Measurements from ENCODE around the gene TFG. TPM values are rescaled to one million over a fixed set of nuclear protein-coding genes. Genes with fewer than 3 reads are reported as not detected.

TFG gene
- total and polyA plus RNA-seq, 10 of the 15 experiments (the other 5 are each of a cell fraction or from before 2014, with no cell fraction given): 29.3 to 126 (median 57.6) TPM

DNA sequence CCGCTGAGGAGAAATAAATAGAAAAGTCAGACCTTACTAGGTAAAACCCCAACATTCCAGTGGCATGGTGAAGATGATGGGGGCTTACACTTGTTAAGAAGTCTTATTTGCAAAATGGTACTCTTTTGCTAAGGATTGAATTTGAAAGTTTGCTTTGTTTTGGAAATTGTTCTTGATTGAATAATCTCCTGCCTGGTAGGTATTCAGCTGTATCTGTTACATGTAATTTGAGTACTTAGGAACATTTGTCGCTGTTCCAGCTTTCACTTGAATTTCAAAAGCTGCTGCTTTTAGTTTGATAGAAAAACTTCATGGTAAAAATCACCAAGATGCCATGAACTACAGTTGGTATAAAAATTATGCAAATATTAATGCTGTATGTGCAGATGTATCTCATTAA is 44.6 kb downstream of the TFG start:
- CTCF ChIA-PET: no interaction called here
- Histone ChIP-seq H3K4me2 (ENCODE audit: control insufficient read depth, insufficient read depth) (no peak overlapping the region), H3K4me1 (ENCODE audit: control insufficient read depth, insufficient read depth, low read length) (no peaks in the 10 kb centered on the region), H3K9me3 (replicated peaks; ENCODE audit: control insufficient read depth, insufficient read depth, low read length) (no peaks in the 10 kb centered on the region), H3K79me2 (ENCODE audit: control insufficient read depth, insufficient read depth, low read length) (no peaks in the 10 kb centered on the region), H4K20me1 (ENCODE audit: control insufficient read depth, insufficient read depth) (no peaks in the 10 kb centered on the region), H3K27ac (ENCODE audit: control insufficient read depth, insufficient read depth) (no peak overlapping the region), H3K36me3 (ENCODE audit: control insufficient read depth in 2 of 2, insufficient read depth in 2 of 2, low read length in 1 of 2) (peaks cover 0 to 20% of the 10 kb centered on the region in 2 experiments; a peak in 2 of 4 replicates), H2AFZ (ENCODE audit: control insufficient read depth, low read depth, low read length) (no peak overlapping the region), H3K27me3 (replicated peaks in 1 of 2; ENCODE audit: control insufficient read depth in 2 of 2, insufficient read depth in 2 of 2, low read length in 1 of 2) (no peaks in the 10 kb centered on the region), H3K9ac (ENCODE audit: control insufficient read depth, insufficient read depth, low read length) (no peak overlapping the region), H3K4me3 (no peak overlapping the region)
- TF ChIP-seq EED (IDR thresholded peaks at IDR 0.05; ENCODE audit: low read depth): no peak
- POLR2A ChIA-PET: interaction anchor here (0.7 kb wide), 1 partner anchor 378 kb away, joined by 3 read pairs; no protein-coding TSS in a partner anchor
- in situ Hi-C loops (cut with MboI) (no loop called here), intact Hi-C loops (cut with micrococcal nuclease; ENCODE audit: unreplicated experiment) (no loop called here)
- no TSS peak for BruUV-seq (replicated peaks)
- SMC1A ChIA-PET (ENCODE audit: uncharacterized antibody, unreplicated experiment): interaction anchor here (0.9 to 1.2 kb wide), 3 partner anchors 10 to 499 kb away, joined by 3 read pairs; no protein-coding TSS in a partner anchor
- no peak for FAIRE-seq
- 98% methylated on average over 2 of the region's 2 CpGs for WGBS (ENCODE audit: insufficient coverage, insufficient replicate concordance, low lambda C conversion rate, missing lambda C conversion rate)
- RAD21 ChIA-PET (ENCODE audit: unreplicated experiment): no interaction called here
- no peak for ATAC-seq
- DNase-seq (ENCODE audit: low read depth, low spot score): no peak

DNA sequence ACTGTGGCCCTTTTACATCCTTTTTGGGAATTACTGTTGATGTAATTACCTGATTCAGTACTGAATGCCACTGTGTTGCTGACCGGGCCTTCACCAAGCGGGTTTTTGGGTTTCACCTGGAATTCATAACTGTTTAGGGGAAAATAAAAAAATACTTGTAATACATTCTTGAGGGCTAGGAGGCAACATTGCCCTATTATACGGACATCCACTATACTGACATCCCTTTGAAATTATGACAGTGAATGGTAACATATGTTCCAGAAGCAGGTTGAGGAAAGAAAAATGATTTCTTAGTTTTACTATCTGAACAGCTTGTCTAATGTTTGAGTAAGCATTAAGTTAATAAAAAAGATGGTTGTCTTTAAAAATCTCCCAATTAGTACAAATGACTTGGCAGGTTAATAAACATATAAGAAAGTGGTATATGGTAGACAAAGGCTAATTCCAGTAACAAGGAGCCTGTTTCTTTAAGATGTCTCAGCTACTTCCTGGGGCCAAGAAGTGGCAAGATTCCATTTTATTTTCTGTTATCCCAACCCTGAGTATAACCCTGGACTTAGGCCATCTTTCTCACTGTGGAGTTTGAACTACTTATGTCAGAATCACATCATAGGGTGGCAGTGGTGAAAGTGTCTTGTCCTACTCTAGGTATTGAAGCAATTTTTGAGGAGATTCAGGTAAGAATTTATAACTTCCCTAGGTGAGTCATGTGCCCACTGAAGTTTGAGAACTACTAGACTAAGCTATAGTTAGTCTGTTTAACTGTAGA is 45.5 kb downstream of the TFG start:
- no peak overlapping the region for H3K9ac ChIP-seq (ENCODE audit: control insufficient read depth, insufficient read depth, low read length)
- H3K36me3 ChIP-seq (ENCODE audit: control insufficient read depth in 2 of 2, insufficient read depth in 2 of 2, low read length in 1 of 2): peaks cover 0 to 20% of the 10 kb centered on the region in 2 experiments; a peak in 2 of 4 replicates
- H3K4me2 ChIP-seq (ENCODE audit: control insufficient read depth, insufficient read depth): no peak overlapping the region
- no peaks in the 10 kb centered on the region for H4K20me1 ChIP-seq (ENCODE audit: control insufficient read depth, insufficient read depth)
- RAD21 ChIA-PET (ENCODE audit: unreplicated experiment): no interaction called here
- CTCF ChIA-PET: no interaction called here
- TF ChIP-seq, protein P1, sequence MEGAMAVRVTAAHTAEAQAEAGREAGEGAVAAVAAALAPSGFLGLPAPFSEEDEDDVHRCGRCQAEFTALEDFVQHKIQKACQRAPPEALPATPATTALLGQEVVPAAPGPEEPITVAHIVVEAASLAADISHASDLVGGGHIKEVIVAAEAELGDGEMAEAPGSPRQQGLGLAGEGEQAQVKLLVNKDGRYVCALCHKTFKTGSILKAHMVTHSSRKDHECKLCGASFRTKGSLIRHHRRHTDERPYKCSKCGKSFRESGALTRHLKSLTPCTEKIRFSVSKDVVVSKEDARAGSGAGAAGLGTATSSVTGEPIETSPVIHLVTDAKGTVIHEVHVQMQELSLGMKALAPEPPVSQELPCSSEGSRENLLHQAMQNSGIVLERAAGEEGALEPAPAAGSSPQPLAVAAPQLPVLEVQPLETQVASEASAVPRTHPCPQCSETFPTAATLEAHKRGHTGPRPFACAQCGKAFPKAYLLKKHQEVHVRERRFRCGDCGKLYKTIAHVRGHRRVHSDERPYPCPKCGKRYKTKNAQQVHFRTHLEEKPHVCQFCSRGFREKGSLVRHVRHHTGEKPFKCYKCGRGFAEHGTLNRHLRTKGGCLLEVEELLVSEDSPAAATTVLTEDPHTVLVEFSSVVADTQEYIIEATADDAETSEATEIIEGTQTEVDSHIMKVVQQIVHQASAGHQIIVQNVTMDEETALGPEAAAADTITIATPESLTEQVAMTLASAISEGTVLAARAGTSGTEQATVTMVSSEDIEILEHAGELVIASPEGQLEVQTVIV (IDR thresholded peaks at IDR 0.05; ENCODE audit: borderline replicate concordance, partially characterized antibody): no peak
- no peaks in the 10 kb centered on the region for H3K9me3 ChIP-seq (replicated peaks; ENCODE audit: control insufficient read depth, insufficient read depth, low read length)
- no peak overlapping the region for H2AFZ ChIP-seq (ENCODE audit: control insufficient read depth, low read depth, low read length)
- SMC1A ChIA-PET (ENCODE audit: uncharacterized antibody, unreplicated experiment): interaction anchor here (0.6 to 1.3 kb wide), 8 partner anchors 11 to 500 kb away, joined by 3 to 4 read pairs (median 3); no protein-coding TSS in a partner anchor
- no peak for ATAC-seq
- H3K79me2 ChIP-seq (ENCODE audit: control insufficient read depth, insufficient read depth, low read length): no peaks in the 10 kb centered on the region
- no TSS peak for BruUV-seq (replicated peaks)
- POLR2A ChIA-PET: no interaction called here
- FAIRE-seq: no peak
- intact Hi-C loops (cut with micrococcal nuclease; ENCODE audit: unreplicated experiment): no loop called here
- H3K27ac ChIP-seq (ENCODE audit: control insufficient read depth, insufficient read depth): no peak overlapping the region
- no peak for DNase-seq (ENCODE audit: low read depth, low spot score)
- H3K4me1 ChIP-seq (ENCODE audit: control insufficient read depth, insufficient read depth, low read length): no peaks in the 10 kb centered on the region
- in situ Hi-C loops (cut with MboI): no loop called here
- 63% methylated on average over 3 of the region's 3 CpGs for WGBS (ENCODE audit: insufficient coverage, insufficient replicate concordance, low lambda C conversion rate, missing lambda C conversion rate)
- no peak overlapping the region for H3K4me3 ChIP-seq
- H3K27me3 ChIP-seq (replicated peaks in 1 of 2; ENCODE audit: control insufficient read depth in 2 of 2, insufficient read depth in 2 of 2, low read length in 1 of 2): no peaks in the 10 kb centered on the region
